Muscle of arm (tissue), 12 donors: ENCODE measurements around the gene INPP5E. TPM values are rescaled to one million over a fixed set of nuclear protein-coding genes. Genes with fewer than 3 reads are reported as not detected.

Experiments used
- DNase-seq: peaks from one replicate; pipeline ENCODE4 v3.0.0-alpha.2; 2013
- polyA plus RNA-seq, 12 donors: library from polyadenylated mRNA; unstranded; fragments of 120-200 nt; gene quantifications; one replicate each; pipeline ENCODE4 v1.2.1, GENCODE V29; 2013; ENCODE audit not compliant: insufficient read length in 12 of 12

The INPP5E gene
- polyA plus RNA-seq, 12 donors = 7.0 to 15.1 (median 9.8) TPM; not detected in 1

DNA sequence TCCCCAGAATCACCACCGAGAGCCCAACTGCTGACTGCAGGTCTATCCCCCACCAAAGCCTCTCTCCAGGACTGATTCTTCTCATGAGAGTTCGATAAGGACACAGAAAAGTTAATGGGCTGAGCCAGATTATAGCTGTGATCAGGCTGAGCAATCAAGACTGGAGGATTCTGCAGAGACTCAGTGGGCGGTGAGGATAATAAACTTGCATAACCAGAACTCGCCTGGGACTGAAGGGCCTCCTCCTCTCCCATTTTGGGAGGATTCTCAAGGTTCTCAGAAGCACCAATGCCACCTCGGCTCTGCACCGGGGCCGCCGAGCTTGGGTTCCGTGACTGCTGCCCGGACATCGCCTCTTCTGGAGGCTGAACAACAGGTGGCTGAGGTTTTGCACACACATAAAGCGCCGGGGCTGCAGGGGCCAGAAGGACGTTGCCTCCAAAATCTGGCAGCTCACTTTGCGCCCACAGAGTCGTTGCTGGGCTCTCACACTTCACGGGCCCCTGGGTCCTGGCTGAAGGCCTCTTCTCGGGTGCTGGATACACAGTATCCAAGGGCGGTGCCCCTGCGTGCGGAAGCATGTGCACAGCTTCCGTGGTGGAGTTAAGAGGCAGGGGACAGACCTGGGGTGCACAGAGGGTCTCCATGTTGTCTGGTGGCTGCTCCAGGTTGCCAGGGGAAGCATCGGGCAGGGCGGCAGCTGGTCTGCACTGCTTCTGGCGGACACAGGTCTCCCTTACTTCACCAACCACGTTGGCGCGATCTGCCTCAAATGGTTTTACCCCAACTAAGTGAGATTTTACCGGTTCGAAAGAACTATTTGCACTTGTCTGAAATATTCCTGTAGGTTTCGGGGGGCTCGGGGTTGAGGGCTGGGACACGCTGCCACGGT lies 35.6 kb upstream of the INPP5E start:
- DNase-seq = no peak

- DNase-seq = no peak
These were observed 34.5 kb upstream of the INPP5E start for GRCh38 chr9:136474021-136474640.

- no peak for DNase-seq
These were observed 33.7 kb upstream of the INPP5E start for GRCh38 chr9:136473354-136473721.

GRCh38 chr9:136472640-136473353 lies 33.2 kb upstream of the INPP5E start:
- DNase-seq = no peak

DNA sequence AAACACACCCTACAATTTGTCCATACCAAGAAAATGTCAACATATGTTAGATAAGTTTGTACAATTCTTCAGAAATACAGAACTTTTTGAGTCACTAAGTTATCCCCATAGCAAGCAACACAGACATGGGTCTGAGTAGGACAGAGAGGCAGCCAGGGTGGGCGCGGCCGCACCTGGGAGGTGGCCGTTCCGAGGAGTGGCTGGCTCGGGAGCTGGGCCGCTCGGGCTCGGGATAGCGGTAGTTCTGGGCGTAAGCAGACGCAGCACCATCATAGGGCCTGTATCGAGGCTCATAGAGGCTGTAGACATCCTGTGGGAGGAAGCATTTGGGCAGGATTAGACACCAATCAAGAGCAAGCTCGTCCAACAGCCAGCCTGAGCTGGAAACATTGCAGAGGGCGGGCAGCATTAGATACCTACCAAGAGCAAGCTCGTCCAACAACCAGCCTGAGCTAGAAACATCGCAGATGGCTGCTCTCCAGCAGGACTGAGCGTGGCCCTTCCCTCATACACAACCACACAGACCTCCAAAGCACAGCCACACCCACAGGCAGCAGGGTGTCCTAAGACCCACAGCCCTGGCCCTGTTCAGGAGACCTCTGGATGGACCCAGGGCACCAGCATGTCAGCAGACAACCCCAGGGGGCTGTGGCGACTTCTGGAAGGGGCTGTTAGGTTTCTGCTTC lies 32.3 kb upstream of the INPP5E start:
- no peak for DNase-seq

DNA sequence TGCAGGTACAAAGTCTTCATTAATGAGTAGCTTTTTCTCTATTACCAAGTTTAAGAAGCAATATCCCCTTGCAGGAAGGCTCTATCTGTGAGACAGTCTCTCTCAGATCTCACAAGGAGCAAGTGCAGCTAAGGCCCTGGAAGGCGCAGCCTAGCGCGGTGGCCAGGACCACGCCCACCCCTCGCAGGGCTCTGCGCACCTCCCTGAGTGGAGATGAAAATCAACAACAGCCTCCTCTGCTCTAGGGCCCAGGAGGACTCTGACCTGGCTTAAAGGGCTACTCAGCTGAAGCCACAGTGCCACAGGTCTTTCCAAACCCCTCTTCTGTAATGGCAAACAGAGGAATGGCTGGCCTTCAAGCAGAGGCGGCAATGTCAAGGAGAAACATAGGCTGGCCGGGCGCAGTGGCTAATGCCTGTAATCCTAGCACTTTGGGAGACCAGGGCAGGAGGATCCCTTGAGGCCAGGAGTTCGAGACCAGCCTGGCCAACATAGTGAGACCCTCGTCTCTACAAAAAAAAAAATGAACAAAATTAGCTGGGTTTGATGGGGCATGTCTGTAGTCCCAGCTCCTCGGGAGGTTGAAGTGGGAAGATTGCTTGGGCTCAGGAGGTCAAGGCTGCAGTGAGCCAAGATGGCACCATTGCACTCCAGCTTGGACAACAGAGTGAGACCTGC lies 31.3 kb upstream of the INPP5E start:
- DNase-seq = no peak

- no peak for DNase-seq
These were observed 30.7 kb upstream of the INPP5E start for GRCh38 chr9:136470356-136470755.

DNA sequence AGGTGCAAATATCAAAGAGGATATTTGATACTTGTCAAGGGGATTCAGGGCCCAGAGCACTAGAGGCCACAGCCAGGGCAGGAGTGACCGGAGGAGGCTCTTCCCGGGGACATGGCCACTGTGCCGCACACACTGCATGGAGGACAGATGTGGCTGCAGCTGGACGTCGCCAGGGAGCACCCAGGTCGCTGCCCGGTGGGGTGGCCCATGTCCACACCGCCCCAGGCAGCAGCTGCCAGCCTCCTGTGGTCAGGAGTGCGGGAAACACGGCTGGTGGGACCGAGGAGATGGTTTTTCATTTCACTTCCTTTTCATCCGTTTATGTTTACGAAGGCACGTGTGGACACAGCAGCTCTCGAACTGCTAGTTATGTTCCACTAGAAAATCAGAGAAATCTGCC lies 28.1 kb upstream of the INPP5E start:
- no peak for DNase-seq

GRCh38 chr9:136466155-136466541 lies 26.5 kb upstream of the INPP5E start:
- no peak for DNase-seq

DNA sequence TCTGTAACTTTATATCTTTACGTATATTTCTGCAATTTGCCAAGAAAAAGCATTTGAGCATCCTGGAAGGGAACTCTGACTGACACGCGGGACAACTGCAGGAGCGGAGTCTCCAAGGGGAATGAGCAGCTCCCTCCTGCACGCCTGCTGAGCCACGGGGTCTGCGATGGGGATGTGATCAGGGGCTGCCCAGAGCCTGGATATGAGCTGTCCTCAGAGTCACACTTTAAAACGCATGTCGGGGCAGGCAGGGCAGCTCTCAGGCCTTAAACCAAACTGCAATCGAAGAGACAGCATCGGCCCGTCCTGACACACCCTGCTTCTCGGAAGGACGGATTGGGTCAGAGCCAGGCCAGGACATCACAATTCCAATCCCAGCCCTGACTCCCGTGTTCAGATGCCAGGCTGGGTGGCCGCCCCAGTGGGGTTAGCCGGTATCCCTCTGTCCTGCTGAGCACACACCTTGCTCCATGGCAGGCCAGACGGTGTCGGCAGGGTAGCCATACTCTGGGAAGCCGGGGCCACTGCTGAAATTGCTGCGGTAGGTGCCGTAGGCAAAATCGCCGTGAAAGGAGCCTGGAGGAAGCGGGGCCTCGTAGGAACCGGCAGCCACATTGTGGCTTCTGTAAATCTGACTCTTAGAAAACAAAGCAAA lies 26.0 kb upstream of the INPP5E start:
- DNase-seq = no peak

- DNase-seq = no peak
These were observed 24.6 kb upstream of the INPP5E start for GRCh38 chr9:136464241-136464640.

GRCh38 chr9:136463578-136463977 lies 23.9 kb upstream of the INPP5E start:
- no peak for DNase-seq

DNA sequence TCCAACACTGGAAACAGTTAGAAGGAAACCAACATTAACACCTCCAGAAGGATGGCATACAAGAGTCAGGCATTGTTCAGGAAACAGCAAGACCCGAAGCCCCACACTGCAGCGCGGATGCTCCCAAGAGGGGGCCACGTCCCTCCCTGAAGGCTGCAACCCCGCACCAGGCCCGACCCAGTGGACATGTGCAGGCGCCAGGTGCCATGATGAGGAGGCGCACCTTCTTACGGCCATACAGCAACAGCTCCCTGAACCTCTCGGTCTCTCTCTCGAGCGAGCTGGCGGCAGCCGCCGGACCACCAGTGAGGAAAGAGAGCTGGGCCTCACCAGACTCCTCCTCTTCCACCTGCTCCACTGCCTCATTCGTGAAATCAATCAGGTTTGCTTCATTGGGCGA lies 23.0 kb upstream of the INPP5E start:
- no peak for DNase-seq

GRCh38 chr9:136460772-136461325 lies 21.2 kb upstream of the INPP5E start:
- DNase-seq = no peak

GRCh38 chr9:136459425-136459824 lies 19.8 kb upstream of the INPP5E start:
- DNase-seq = no peak

- DNase-seq = no peak
These were observed 17.7 kb upstream of the INPP5E start for GRCh38 chr9:136457326-136457725.

- no peak for DNase-seq
These were observed 16.6 kb upstream of the INPP5E start for GRCh38 chr9:136456258-136456657.

GRCh38 chr9:136455043-136456002 lies 15.7 kb upstream of the INPP5E start:
- no peak for DNase-seq

DNA sequence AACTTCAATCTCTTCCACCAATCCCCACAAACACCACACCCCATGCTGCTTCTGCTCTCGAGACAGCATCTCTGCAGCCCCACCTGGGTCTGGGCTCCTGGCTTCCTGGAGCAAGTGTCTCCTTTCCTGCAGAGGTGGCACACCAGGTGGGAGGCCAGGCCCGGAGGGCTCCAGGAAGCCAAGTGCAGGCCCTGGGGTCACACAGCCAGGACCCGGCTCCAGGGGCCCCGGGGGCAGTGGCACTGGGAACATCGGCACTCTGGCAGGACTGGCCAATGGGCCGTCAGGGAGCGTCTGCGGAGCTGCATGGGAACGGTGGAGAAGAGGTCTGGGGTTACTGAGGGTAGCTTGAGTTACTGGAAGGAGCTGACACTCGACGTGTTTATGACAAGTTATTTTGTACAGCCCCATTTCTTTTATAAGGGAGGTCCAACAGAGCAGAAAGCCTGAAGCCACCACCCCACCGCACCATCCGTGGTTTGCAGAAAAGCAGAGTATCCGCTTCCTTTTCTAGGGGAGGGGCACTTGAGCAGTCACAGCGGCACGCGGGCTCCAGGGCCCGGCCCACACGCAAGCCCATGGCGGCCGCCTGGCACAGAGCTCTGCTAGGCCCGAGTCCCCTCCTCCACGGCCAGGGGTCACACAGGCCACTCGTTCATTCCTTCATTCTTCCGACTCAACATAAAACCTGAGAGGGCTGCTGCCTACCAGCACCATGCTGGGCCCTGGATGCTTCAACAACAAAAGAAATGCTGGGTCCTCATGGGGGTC lies 14.6 kb upstream of the INPP5E start:
- DNase-seq = no peak
